ENCODE measurements around the gene POLE. TPM values are rescaled to one million over a fixed set of nuclear protein-coding genes. Genes with fewer than 3 reads are reported as not detected.
A peak's percentile ranks its signal among the peaks of the same experiment; 100 is the strongest.

POLE gene
- total RNA-seq, 1 experiment from 2014 or later = 200 TPM

- CTCF ChIA-PET = no interaction called here
- DNase-seq = peak; percentile 93
- no TSS peak for BruUV-seq (replicated peaks)
- Mint-ChIP-seq H3K4me1 (ENCODE audit: low read depth, unreplicated experiment) (no peaks in the 10 kb centered on the region), H3K4me3 (ENCODE audit: low read depth, unreplicated experiment) (peak within 1 kb of the TSS; percentile 68), H3K27ac (ENCODE audit: unreplicated experiment) (peak within 1 kb of the TSS; percentile 62), H3K9me3 (ENCODE audit: low read depth, unreplicated experiment) (no peaks in the 10 kb centered on the region), H3K36me3 (ENCODE audit: insufficient read depth, unreplicated experiment) (peaks cover 81% of the 10 kb centered on the region), H3K27me3 (ENCODE audit: unreplicated experiment) (no peaks in the 10 kb centered on the region)
- intact Hi-C loops (cut with micrococcal nuclease; ENCODE audit: unreplicated experiment) = no loop called here
- no peak for TF ChIP-seq CTCF (IDR thresholded peaks at IDR 0.05; ENCODE audit: unreplicated experiment)
Observed at GRCh38 chr12:132710405-132711079, 23.4 kb upstream of the POLE start, which contains the start of gene PGAM5. Gene PGAM5, plus strand, starts transcription at chr12:132710842. Its CDS starts 35 bp downstream, at chr12:132710877.

- peak overlapping the region; percentile 68 for H3K4me3 Mint-ChIP-seq (ENCODE audit: low read depth, unreplicated experiment)
- CTCF ChIA-PET = no interaction called here
- H3K4me1 Mint-ChIP-seq (ENCODE audit: low read depth, unreplicated experiment) = no peaks in the 10 kb centered on the region
- DNase-seq = no peak
- no peak for TF ChIP-seq CTCF (IDR thresholded peaks at IDR 0.05; ENCODE audit: unreplicated experiment)
- H3K36me3 Mint-ChIP-seq (ENCODE audit: insufficient read depth, unreplicated experiment) = peaks cover 76% of the 10 kb centered on the region
- H3K27me3 Mint-ChIP-seq (ENCODE audit: unreplicated experiment) = no peaks in the 10 kb centered on the region
- H3K27ac Mint-ChIP-seq (ENCODE audit: unreplicated experiment) = peak overlapping the region; percentile 62
- H3K9me3 Mint-ChIP-seq (ENCODE audit: low read depth, unreplicated experiment) = no peaks in the 10 kb centered on the region
- intact Hi-C loops (cut with micrococcal nuclease; ENCODE audit: unreplicated experiment) = no loop called here
- TSS peak; percentile 86 for BruUV-seq (replicated peaks)
Observed at GRCh38 chr12:132710043-132710404, 22.9 kb upstream of the POLE start.

- CTCF ChIA-PET = no interaction called here
- Mint-ChIP-seq H3K9me3 (ENCODE audit: low read depth, unreplicated experiment) (no peaks in the 10 kb centered on the region), H3K4me1 (ENCODE audit: low read depth, unreplicated experiment) (no peaks in the 10 kb centered on the region), H3K27me3 (ENCODE audit: unreplicated experiment) (no peaks in the 10 kb centered on the region), H3K4me3 (ENCODE audit: low read depth, unreplicated experiment) (no peak overlapping the region), H3K27ac (ENCODE audit: unreplicated experiment) (no peak overlapping the region), H3K36me3 (ENCODE audit: insufficient read depth, unreplicated experiment) (peaks cover 73% of the 10 kb centered on the region)
- DNase-seq = no peak
- TF ChIP-seq CTCF (IDR thresholded peaks at IDR 0.05; ENCODE audit: unreplicated experiment) = no peak
- BruUV-seq (replicated peaks) = no TSS peak
- intact Hi-C loops (cut with micrococcal nuclease; ENCODE audit: unreplicated experiment) = no loop called here
Observed at GRCh38 chr12:132708150-132708549, 21.0 kb upstream of the POLE start.

GRCh38 chr12:132707241-132707640 lies 20.1 kb upstream of the POLE start:
- BruUV-seq (replicated peaks) = no TSS peak
- CTCF ChIA-PET = no interaction called here
- H3K4me3 Mint-ChIP-seq (ENCODE audit: low read depth, unreplicated experiment) = no peak overlapping the region

More at GRCh38 chr12:132707241-132707640, 20.1 kb upstream of the POLE start:
- no peak for DNase-seq
- H3K36me3 Mint-ChIP-seq (ENCODE audit: insufficient read depth, unreplicated experiment) = peaks cover 75% of the 10 kb centered on the region
- no peaks in the 10 kb centered on the region for H3K27me3 Mint-ChIP-seq (ENCODE audit: unreplicated experiment)
- no peaks in the 10 kb centered on the region for H3K4me1 Mint-ChIP-seq (ENCODE audit: low read depth, unreplicated experiment)
- H3K27ac Mint-ChIP-seq (ENCODE audit: unreplicated experiment) = peak overlapping the region; percentile 22
- no peaks in the 10 kb centered on the region for H3K9me3 Mint-ChIP-seq (ENCODE audit: low read depth, unreplicated experiment)
- intact Hi-C loops (cut with micrococcal nuclease; ENCODE audit: unreplicated experiment) = no loop called here
- TF ChIP-seq CTCF (IDR thresholded peaks at IDR 0.05; ENCODE audit: unreplicated experiment) = no peak

Measured in Calu3 (cell line).